ENCODE measurements around the gene ANKRD10. TPM values are rescaled to one million over a fixed set of nuclear protein-coding genes. Genes with fewer than 3 reads are reported as not detected.

The ANKRD10 gene
- total RNA-seq, 6 experiments from 2014 or later = 40.4 to 56.2 (median 44.3) TPM

DNA sequence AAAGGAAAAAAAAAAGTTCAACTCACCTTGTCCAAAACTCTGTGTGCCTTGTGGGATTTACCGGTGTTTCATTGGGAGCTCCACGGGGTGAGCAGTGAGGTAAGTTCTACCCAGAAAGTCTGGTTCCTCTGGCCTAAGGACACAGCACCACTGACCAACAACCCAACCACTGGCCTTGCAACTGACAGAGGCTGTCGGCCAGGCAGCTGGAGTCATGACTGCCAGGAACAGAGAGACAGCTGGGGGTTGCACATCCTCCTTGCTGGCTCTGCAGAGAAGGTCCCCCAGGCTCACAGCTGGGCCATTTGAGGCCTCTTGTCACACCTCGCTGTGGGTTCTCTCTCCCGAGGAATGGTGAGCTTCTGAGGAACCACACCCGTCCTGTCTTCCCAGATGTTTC, 59.5 kb downstream of the ANKRD10 start:
- ATAC-seq = no peak
- Histone ChIP-seq H3K4me3 (no peak overlapping the region), H3K9me3 (no peaks in the 10 kb centered on the region)

DNA sequence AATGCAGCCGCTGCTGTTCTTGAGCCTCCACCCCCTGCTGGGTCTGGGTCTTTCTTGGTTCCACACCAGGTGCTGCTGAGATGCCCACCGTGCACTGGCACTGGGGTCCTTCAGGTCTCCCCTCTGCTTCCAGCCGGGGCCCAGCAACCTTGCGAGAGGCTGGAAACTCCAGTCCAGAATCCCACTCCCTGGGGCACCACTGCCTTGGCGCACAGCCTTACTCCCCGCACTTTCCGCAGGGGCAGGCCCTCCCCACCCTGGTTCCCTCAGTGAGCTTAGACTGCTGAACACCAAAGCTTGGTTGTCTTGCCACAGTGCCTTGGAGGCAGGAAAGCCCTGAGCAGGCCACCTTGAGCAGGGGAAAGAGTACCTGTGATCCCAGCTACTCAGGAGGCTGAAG, 60.0 kb downstream of the ANKRD10 start:
- DNase-seq (no peak), ATAC-seq (no peak)
- Histone ChIP-seq H3K36me3 (no peaks in the 10 kb centered on the region), H3K9me3 (no peaks in the 10 kb centered on the region), H3K27me3 (no peaks in the 10 kb centered on the region), H3K4me1 (no peaks in the 10 kb centered on the region), H3K27ac (no peak overlapping the region), H3K4me3 (no peak overlapping the region)
- intact Hi-C loops (cut with DNase I) = no loop called here
- WGBS (ENCODE audit: insufficient coverage, low coverage, low lambda C conversion rate, missing lambda C conversion rate) = 78% methylated on average over 1 of the region's 7 CpGs
- TF ChIP-seq POLR2A (IDR thresholded peaks at IDR 0.05) = no peak
- TF ChIP-seq, protein P1, sequence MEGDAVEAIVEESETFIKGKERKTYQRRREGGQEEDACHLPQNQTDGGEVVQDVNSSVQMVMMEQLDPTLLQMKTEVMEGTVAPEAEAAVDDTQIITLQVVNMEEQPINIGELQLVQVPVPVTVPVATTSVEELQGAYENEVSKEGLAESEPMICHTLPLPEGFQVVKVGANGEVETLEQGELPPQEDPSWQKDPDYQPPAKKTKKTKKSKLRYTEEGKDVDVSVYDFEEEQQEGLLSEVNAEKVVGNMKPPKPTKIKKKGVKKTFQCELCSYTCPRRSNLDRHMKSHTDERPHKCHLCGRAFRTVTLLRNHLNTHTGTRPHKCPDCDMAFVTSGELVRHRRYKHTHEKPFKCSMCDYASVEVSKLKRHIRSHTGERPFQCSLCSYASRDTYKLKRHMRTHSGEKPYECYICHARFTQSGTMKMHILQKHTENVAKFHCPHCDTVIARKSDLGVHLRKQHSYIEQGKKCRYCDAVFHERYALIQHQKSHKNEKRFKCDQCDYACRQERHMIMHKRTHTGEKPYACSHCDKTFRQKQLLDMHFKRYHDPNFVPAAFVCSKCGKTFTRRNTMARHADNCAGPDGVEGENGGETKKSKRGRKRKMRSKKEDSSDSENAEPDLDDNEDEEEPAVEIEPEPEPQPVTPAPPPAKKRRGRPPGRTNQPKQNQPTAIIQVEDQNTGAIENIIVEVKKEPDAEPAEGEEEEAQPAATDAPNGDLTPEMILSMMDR (IDR thresholded peaks at IDR 0.05) = no peak

More for the DNA sequence above, 59.5 kb downstream of the ANKRD10 start:
- DNase-seq = no peak
- Histone ChIP-seq H3K27me3 (no peaks in the 10 kb centered on the region), H3K27ac (no peak overlapping the region), H3K4me1 (no peaks in the 10 kb centered on the region), H3K36me3 (no peaks in the 10 kb centered on the region)
- intact Hi-C loops (cut with DNase I) = no loop called here
- TF ChIP-seq POLR2A (IDR thresholded peaks at IDR 0.05) = no peak
- TF ChIP-seq, protein P1 (IDR thresholded peaks at IDR 0.05) = no peak
- WGBS (ENCODE audit: insufficient coverage, low coverage, low lambda C conversion rate, missing lambda C conversion rate) = 80% methylated on average over 5 of the region's 6 CpGs

DNA sequence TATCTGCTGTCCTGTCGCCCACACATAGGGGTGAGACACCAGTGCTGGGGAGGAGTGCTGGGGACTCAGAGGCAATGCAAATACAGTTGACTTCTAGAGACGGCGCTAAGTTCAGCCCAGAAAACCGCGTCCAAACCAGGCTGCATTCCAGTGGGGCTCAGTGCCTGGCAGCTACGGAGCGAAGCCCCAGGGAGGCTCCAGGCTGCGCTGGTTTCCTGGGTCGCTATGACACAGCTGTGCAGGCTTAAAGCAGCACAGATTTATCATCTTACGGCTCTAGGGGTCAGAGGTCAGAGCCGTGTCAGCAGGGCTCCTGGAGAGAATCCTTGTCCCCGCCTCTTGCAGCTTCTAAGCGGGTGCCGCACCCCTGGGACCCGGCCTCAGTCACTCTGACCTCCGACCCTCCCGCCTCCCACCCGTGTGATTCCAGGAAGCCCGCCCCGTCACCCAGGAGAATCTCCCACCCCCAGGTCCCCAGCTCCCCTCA, 61.6 kb downstream of the ANKRD10 start:
- no peaks in the 10 kb centered on the region for H3K4me1 ChIP-seq
- H3K27me3 ChIP-seq = no peaks in the 10 kb centered on the region
- 62% methylated on average over 6 of the region's 20 CpGs for WGBS (ENCODE audit: insufficient coverage, low coverage, low lambda C conversion rate, missing lambda C conversion rate)
- intact Hi-C loops (cut with DNase I) = no loop called here
- TF ChIP-seq, protein P1 (IDR thresholded peaks at IDR 0.05) = no peak
- TF ChIP-seq POLR2A (IDR thresholded peaks at IDR 0.05) = no peak
- ATAC-seq (no peak), DNase-seq (no peak)
- H3K36me3 ChIP-seq = no peaks in the 10 kb centered on the region
- H3K4me3 ChIP-seq = no peak overlapping the region
- no peak overlapping the region for H3K27ac ChIP-seq
- H3K9me3 ChIP-seq = no peaks in the 10 kb centered on the region

DNA sequence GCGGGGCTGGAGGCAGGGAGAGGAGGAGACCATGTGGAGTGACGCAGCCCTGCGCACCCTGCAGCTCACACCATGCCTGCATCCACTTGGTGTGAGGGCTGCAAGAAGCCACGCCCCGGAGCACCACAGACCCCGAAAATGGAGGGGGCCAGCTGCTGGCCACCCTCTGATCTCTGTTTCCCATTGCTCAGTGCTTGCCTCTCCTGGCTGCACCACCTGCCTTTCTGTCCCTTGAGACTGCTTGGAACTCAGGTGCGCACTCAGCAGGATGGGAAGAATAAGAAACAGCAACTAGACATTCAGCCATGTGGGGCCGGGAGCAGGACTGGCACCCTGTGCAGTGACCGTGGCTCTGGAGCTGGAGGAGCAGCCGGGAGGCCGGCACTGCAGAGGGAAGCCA, 64.0 kb downstream of the ANKRD10 start:
- DNase-seq = no peak
- Histone ChIP-seq H3K27ac (no peak overlapping the region), H3K4me1 (no peaks in the 10 kb centered on the region), H3K9me3 (no peaks in the 10 kb centered on the region), H3K36me3 (no peaks in the 10 kb centered on the region), H3K4me3 (no peak overlapping the region), H3K27me3 (no peaks in the 10 kb centered on the region)
- no peak for ATAC-seq
- intact Hi-C loops (cut with DNase I) = no loop called here
- TF ChIP-seq POLR2A (IDR thresholded peaks at IDR 0.05) = no peak
- TF ChIP-seq, protein P1 (IDR thresholded peaks at IDR 0.05) = no peak
- 65% methylated on average over 4 of the region's 11 CpGs for WGBS (ENCODE audit: insufficient coverage, low coverage, low lambda C conversion rate, missing lambda C conversion rate)

DNA sequence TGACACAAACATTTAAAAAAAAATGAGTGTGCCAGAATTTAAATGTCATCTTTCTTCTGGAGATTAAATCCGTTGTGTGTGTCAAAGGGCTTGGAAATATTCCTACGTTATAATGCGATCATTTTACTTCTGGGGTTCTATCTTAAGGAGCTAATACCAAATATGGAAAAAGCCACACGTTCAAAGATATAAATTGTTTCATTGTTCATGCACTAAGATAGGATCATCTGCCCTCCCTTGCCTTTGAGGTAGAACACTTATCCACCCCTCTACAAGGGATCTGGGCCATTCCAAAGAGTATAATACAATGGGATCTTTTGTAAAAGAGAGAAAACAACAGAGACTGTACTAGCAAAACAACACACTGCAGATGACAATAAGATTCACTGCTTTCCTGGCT, 64.9 kb downstream of the ANKRD10 start:
- no peak overlapping the region for H3K27ac ChIP-seq
- TF ChIP-seq, protein P1 (IDR thresholded peaks at IDR 0.05) = no peak
- no peak for TF ChIP-seq POLR2A (IDR thresholded peaks at IDR 0.05)
- intact Hi-C loops (cut with DNase I) = no loop called here
- WGBS (ENCODE audit: insufficient coverage, low coverage, low lambda C conversion rate, missing lambda C conversion rate) = 54% methylated on average over 4 of the region's 4 CpGs
- no peaks in the 10 kb centered on the region for H3K27me3 ChIP-seq
- no peak overlapping the region for H3K4me3 ChIP-seq
- no peaks in the 10 kb centered on the region for H3K36me3 ChIP-seq
- H3K9me3 ChIP-seq = no peaks in the 10 kb centered on the region
- no peak for ATAC-seq
- no peaks in the 10 kb centered on the region for H3K4me1 ChIP-seq
- DNase-seq = no peak
